A673 (cell line): ENCODE results near the gene PIN1. TPM values are rescaled to one million over a fixed set of nuclear protein-coding genes. Genes with fewer than 3 reads are reported as not detected.

Experiments
- BruUV-seq: library from RNA; stranded (reverse); fragments of 400-500 nt; replicated peaks from 2 replicates; lab custom pipeline; 2021; lab: Mats Ljungman, UMichigan
- CTCF ChIA-PET: fragments of 300-600 bp; sonication (Branson Sonifier 250); formaldehyde crosslinking; loops from one replicate; lab custom pipeline; 2022; ENCODE audit warnings: antibody characterized with exemption; lab: Charles Lee
- POLR2A ChIA-PET: fragments of 300-600 bp; sonication (Branson Sonifier 250); formaldehyde crosslinking; loops from one replicate; lab custom pipeline; 2022; ENCODE audit warnings: antibody characterized with exemption; ENCODE audit not compliant: low non-redundant PET; lab: Charles Lee
- DNase-seq: peaks from one replicate; pipeline ENCODE4 v3.0.0-alpha.2; 2015; ENCODE audit warnings: low spot score
- H3K27ac ChIP-seq: fragments of 200-600 bp; sonication (generic); 2 replicates; pipeline ENCODE4 v1.5.1; 2016; ENCODE audit warnings: mixed run types, low read depth, mild to moderate bottlenecking, mixed read lengths, antibody characterized with exemption, low read length; ENCODE audit not compliant: poor library complexity, severe bottlenecking
- H3K27me3 ChIP-seq: fragments of 200-600 bp; sonication (generic); replicated peaks from 2 replicates; pipeline ENCODE4 v1.6.1; 2017; ENCODE audit warnings: mixed run types, low read depth, mild to moderate bottlenecking, mixed read lengths, antibody characterized with exemption, low read length; ENCODE audit not compliant: insufficient read depth, poor library complexity
- H3K36me3 ChIP-seq: fragments of 200-600 bp; sonication (generic); 2 replicates; pipeline ENCODE4 v1.6.1; 2016; ENCODE audit warnings: mixed run types, mild to moderate bottlenecking, mixed read lengths, antibody characterized with exemption, low read length; ENCODE audit not compliant: insufficient read depth, poor library complexity, severe bottlenecking
- H3K4me1 ChIP-seq: fragments of 200-600 bp; sonication (generic); 2 replicates; pipeline ENCODE4 v1.6.1; 2017; ENCODE audit warnings: mixed run types, mild to moderate bottlenecking, mixed read lengths, antibody characterized with exemption, low read length; ENCODE audit not compliant: insufficient read depth, poor library complexity, severe bottlenecking
- H3K4me3 ChIP-seq: fragments of 200-600 bp; sonication (generic); 2 replicates; pipeline ENCODE4 v1.5.1; 2016; ENCODE audit warnings: low read depth, mixed run types, mild to moderate bottlenecking, mixed read lengths, low read length; ENCODE audit not compliant: poor library complexity, severe bottlenecking
- H3K9me3 ChIP-seq: fragments of 200-600 bp; sonication (generic); 2 replicates; pipeline ENCODE4 v1.6.1; 2016; ENCODE audit warnings: mixed run types, low read depth, mild to moderate bottlenecking, mixed read lengths, antibody characterized with exemption, low read length; ENCODE audit not compliant: poor library complexity, severe bottlenecking
- CTCF ChIP-seq: fragments of 300-800, 200-600 bp; sonication (generic); conservative IDR thresholded peaks from 2 replicates; pipeline ENCODE4 v1.5.1; 2017; ENCODE audit warnings: low read depth, mild to moderate bottlenecking, antibody characterized with exemption, low read length, moderate library complexity, mixed read lengths
- EZH2 ChIP-seq: fragments of 200-600 bp; sonication (generic); IDR thresholded peaks from 2 replicates; pipeline ENCODE4 v1.6.1; 2017; ENCODE audit warnings: borderline replicate concordance, low read depth, mild to moderate bottlenecking, mixed read lengths, antibody characterized with exemption, low read length; ENCODE audit not compliant: poor library complexity, severe bottlenecking
- intact Hi-C: fragments of 100-400 bp; cut with micrococcal nuclease; formaldehyde crosslinking; loops from one replicate; pipeline ENCODE4 v1.10.0; 2022; ENCODE audit not compliant: unreplicated experiment
- total RNA-seq: library from RNA; stranded (reverse); gene quantifications from 2 replicates; pipeline ENCODE4 v1.2.3, GENCODE V29; 2021

Gene PIN1
- total RNA-seq, 1 experiment from 2014 or later, result 177 TPM

GRCh38 chr19:9849791-9850190 lies 14.7 kb downstream of the PIN1 start:
- TF ChIP-seq EZH2, result no peak
- no peak for DNase-seq
- Histone ChIP-seq H3K27ac (no peak overlapping the region), H3K4me3 (no peak overlapping the region), H3K9me3 (no peaks in the 10 kb centered on the region), H3K4me1 (peaks cover 14% of the 10 kb centered on the region), H3K36me3 (peaks cover under 1% of the 10 kb centered on the region), H3K27me3 (no peaks in the 10 kb centered on the region)
- CTCF ChIA-PET, result no interaction called here
- intact Hi-C loops, result loop anchor here (5.0 to 10.0 kb wide), 2 partner anchors 63 to 165 kb away; partner anchors contain the start of genes COL5A3 and RDH8
- POLR2A ChIA-PET, result no interaction called here
- no TSS peak for BruUV-seq

GRCh38 chr19:9850235-9850959 lies 15.3 kb downstream of the PIN1 start:
- H3K9me3 ChIP-seq, result no peaks in the 10 kb centered on the region
- POLR2A ChIA-PET, result no interaction called here
- H3K27ac ChIP-seq, result no peak overlapping the region
- BruUV-seq, result no TSS peak
- peaks cover 14% of the 10 kb centered on the region for H3K4me1 ChIP-seq
- no peaks in the 10 kb centered on the region for H3K27me3 ChIP-seq
- no peak for DNase-seq
- CTCF ChIA-PET, result no interaction called here
- H3K36me3 ChIP-seq, result no peaks in the 10 kb centered on the region
- H3K4me3 ChIP-seq, result no peak overlapping the region
- intact Hi-C loops, result loop anchor here (10.0 kb wide), 1 partner anchor 164 kb away; the partner anchor contains the start of genes COL5A3 and RDH8
- TF ChIP-seq EZH2 (no peak), CTCF (no peak)

- Histone ChIP-seq H3K27ac (no peak overlapping the region), H3K27me3 (no peaks in the 10 kb centered on the region), H3K36me3 (peaks cover 16% of the 10 kb centered on the region), H3K4me3 (no peak overlapping the region), H3K9me3 (no peaks in the 10 kb centered on the region), H3K4me1 (peaks cover 11% of the 10 kb centered on the region)
- TF ChIP-seq CTCF, result no peak
- DNase-seq, result no peak
- intact Hi-C loops, result loop anchor here (10.0 kb wide), 1 partner anchor 160 kb away; the partner anchor contains the start of genes COL5A3 and RDH8
- CTCF ChIA-PET, result no interaction called here
- POLR2A ChIA-PET, result no interaction called here
- BruUV-seq, result TSS peak; percentile 90
These were observed 19.2 kb downstream of the PIN1 start for GRCh38 chr19:9854282-9854846.
